ENCODE results near the gene CRIM1.

Gene CRIM1

DNA sequence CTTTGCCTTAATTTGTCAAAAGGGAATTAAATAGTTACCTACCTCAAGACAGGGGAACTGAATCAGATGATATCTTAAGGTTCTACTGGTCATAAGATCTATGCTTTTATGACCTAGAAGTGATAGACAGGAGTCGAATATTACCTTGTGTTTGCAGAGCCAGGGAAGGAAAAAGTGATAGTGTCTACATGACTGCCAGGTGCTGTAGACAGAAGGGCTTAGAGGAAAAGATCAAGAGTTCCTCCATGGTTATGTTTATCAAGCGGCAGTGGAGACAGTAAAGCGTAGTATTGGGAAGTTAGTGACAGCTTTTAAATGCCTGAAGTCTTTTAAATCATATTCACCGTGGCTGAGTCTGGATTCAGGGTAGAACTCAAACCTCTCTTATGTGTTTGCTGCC lies 11.9 kb downstream of the CRIM1 start:
- Histone ChIP-seq H3K4me3 (ENCODE audit: low read length) (no peak overlapping the region), H3K4me1 (ENCODE audit: control insufficient read depth, low read depth, low read length) (peaks cover 77% of the 10 kb centered on the region), H3K27me3 (ENCODE audit: control insufficient read depth, insufficient read depth, low read length) (no peaks in the 10 kb centered on the region), H3K36me3 (ENCODE audit: control insufficient read depth, low read depth, low read length) (no peaks in the 10 kb centered on the region), H3K9ac (ENCODE audit: low read length) (no peak overlapping the region), H3K9me3 (ENCODE audit: control insufficient read depth, low read depth, low read length) (no peaks in the 10 kb centered on the region), H3K27ac (ENCODE audit: low read length) (no peak overlapping the region)

DNA sequence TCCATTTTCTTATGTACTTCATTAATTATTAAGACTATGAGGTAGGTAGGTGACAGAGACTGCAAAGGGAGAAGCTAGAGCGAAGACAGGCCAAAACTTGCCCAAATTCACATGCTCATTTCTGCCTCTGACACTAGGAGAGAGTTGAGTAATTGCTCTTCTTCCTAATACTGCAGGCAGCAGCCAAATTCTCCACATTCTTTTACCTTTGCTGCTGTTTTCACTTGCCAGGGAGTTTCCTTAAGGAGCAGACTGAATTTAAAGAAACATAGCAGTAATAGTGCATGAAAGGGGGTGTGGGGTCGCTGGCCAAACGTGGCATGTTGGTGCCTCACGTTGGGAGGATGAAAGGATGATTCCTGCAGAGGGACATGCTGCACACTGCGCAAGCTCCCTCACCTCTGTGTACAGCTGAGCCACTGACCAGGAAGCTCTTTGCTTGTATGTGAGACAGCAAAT lies 12.3 kb downstream of the CRIM1 start:
- Histone ChIP-seq H3K27ac (ENCODE audit: low read length) (no peak overlapping the region), H3K36me3 (ENCODE audit: control insufficient read depth, low read depth, low read length) (no peaks in the 10 kb centered on the region), H3K9me3 (ENCODE audit: control insufficient read depth, low read depth, low read length) (no peaks in the 10 kb centered on the region), H3K4me3 (ENCODE audit: low read length) (no peak overlapping the region), H3K4me1 (ENCODE audit: control insufficient read depth, low read depth, low read length) (peaks cover 75% of the 10 kb centered on the region), H3K27me3 (ENCODE audit: control insufficient read depth, insufficient read depth, low read length) (no peaks in the 10 kb centered on the region), H3K9ac (ENCODE audit: low read length) (no peak overlapping the region)

DNA sequence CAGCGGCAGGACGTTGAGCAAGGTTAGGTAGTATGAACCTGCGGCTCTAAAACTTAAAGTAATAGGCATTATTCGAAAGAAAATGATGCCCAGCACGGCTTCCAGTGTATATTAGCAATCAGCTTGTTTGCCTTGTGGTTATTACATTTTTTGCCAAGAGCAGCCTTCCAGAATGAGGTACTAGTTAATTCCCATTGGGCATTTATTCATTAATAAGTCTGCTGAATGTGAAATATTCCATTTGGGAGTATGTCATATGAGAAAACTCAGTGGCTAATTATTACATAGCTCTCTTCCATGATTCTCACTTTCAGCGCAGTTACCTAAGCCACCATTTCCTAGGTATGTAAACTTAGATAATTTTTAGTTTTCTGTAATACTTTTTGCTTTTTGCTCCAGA lies 12.9 kb downstream of the CRIM1 start:
- Histone ChIP-seq H3K4me1 (ENCODE audit: control insufficient read depth, low read depth, low read length) (peaks cover 74% of the 10 kb centered on the region), H3K36me3 (ENCODE audit: control insufficient read depth, low read depth, low read length) (no peaks in the 10 kb centered on the region), H3K4me3 (ENCODE audit: low read length) (no peak overlapping the region), H3K27me3 (ENCODE audit: control insufficient read depth, insufficient read depth, low read length) (no peaks in the 10 kb centered on the region), H3K9ac (ENCODE audit: low read length) (no peak overlapping the region), H3K9me3 (ENCODE audit: control insufficient read depth, low read depth, low read length) (no peaks in the 10 kb centered on the region), H3K27ac (ENCODE audit: low read length) (no peak overlapping the region)

- Histone ChIP-seq H3K27ac (ENCODE audit: low read length) (no peak overlapping the region), H3K4me3 (ENCODE audit: low read length) (no peak overlapping the region), H3K9me3 (ENCODE audit: control insufficient read depth, low read depth, low read length) (no peaks in the 10 kb centered on the region), H3K9ac (ENCODE audit: low read length) (no peak overlapping the region), H3K4me1 (ENCODE audit: control insufficient read depth, low read depth, low read length) (peaks cover 73% of the 10 kb centered on the region), H3K27me3 (ENCODE audit: control insufficient read depth, insufficient read depth, low read length) (no peaks in the 10 kb centered on the region), H3K36me3 (ENCODE audit: control insufficient read depth, low read depth, low read length) (no peaks in the 10 kb centered on the region)
These were observed 13.6 kb downstream of the CRIM1 start for GRCh38 chr2:36369163-36369562.

- Histone ChIP-seq H3K4me1 (ENCODE audit: control insufficient read depth, low read depth, low read length) (peaks cover 70% of the 10 kb centered on the region), H3K9ac (ENCODE audit: low read length) (no peak overlapping the region), H3K27me3 (ENCODE audit: control insufficient read depth, insufficient read depth, low read length) (no peaks in the 10 kb centered on the region), H3K27ac (ENCODE audit: low read length) (no peak overlapping the region), H3K9me3 (ENCODE audit: control insufficient read depth, low read depth, low read length) (no peaks in the 10 kb centered on the region), H3K36me3 (ENCODE audit: control insufficient read depth, low read depth, low read length) (no peaks in the 10 kb centered on the region), H3K4me3 (ENCODE audit: low read length) (no peak overlapping the region)
These were observed 14.1 kb downstream of the CRIM1 start for GRCh38 chr2:36369716-36370115.

DNA sequence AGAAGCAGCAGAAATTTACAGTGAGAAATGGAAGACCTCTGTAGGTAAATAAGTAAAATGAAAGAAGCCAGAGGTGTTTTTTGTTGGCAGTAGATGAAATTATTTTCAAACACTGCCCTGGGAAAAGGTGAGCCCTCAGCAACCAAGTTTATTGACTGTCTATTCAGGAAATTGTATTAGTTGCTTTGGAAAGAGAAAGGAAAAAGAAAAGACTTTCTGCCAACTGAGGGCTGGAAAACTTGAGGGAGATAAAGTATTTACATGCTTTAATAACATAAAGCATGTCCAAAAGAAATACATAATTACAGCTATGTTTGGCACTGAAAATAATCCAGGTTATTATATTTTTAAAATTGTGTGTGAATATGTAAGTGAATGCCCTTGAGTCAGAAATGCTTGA lies 14.7 kb downstream of the CRIM1 start:
- H3K4me1 ChIP-seq (ENCODE audit: control insufficient read depth, low read depth, low read length), result peaks cover 74% of the 10 kb centered on the region
- H3K9ac ChIP-seq (ENCODE audit: low read length), result no peak overlapping the region

GRCh38 chr2:36371070-36371874 lies 15.7 kb downstream of the CRIM1 start:
- Histone ChIP-seq H3K4me3 (ENCODE audit: low read length) (no peak overlapping the region), H3K9ac (ENCODE audit: low read length) (no peak overlapping the region), H3K27me3 (ENCODE audit: control insufficient read depth, insufficient read depth, low read length) (no peaks in the 10 kb centered on the region), H3K4me1 (ENCODE audit: control insufficient read depth, low read depth, low read length) (peaks cover 83% of the 10 kb centered on the region), H3K9me3 (ENCODE audit: control insufficient read depth, low read depth, low read length) (no peaks in the 10 kb centered on the region), H3K27ac (ENCODE audit: low read length) (no peak overlapping the region), H3K36me3 (ENCODE audit: control insufficient read depth, low read depth, low read length) (no peaks in the 10 kb centered on the region)

More for the DNA sequence above, 14.7 kb downstream of the CRIM1 start:
- H3K27me3 ChIP-seq (ENCODE audit: control insufficient read depth, insufficient read depth, low read length), result no peaks in the 10 kb centered on the region
- H3K9me3 ChIP-seq (ENCODE audit: control insufficient read depth, low read depth, low read length), result no peaks in the 10 kb centered on the region
- H3K27ac ChIP-seq (ENCODE audit: low read length), result no peak overlapping the region
- H3K4me3 ChIP-seq (ENCODE audit: low read length), result no peak overlapping the region
- H3K36me3 ChIP-seq (ENCODE audit: control insufficient read depth, low read depth, low read length), result no peaks in the 10 kb centered on the region

DNA sequence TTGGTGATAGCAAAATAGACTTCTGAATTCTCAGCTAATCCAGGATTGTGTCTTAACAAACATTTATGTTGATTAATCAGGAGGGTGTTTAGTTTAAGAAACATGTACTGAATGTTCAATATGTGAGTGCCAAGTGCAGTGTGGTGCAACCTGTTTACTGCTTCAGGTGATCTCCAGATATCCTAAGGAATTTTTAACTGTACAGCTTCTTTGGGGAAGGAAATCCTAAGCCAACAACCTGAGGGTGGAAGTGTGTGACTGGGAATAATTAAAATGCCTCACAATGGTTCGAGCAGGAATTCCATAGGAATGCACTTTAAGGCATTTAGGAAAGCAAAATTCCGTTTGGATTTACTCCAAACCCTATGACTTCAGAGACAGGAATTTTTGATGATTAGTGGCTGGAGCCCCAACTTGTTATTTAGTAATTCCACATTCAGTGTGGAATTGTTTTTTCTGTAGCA lies 16.4 kb downstream of the CRIM1 start:
- Histone ChIP-seq H3K36me3 (ENCODE audit: control insufficient read depth, low read depth, low read length) (no peaks in the 10 kb centered on the region), H3K4me3 (ENCODE audit: low read length) (no peak overlapping the region), H3K9ac (ENCODE audit: low read length) (no peak overlapping the region), H3K27me3 (ENCODE audit: control insufficient read depth, insufficient read depth, low read length) (no peaks in the 10 kb centered on the region), H3K9me3 (ENCODE audit: control insufficient read depth, low read depth, low read length) (no peaks in the 10 kb centered on the region), H3K4me1 (ENCODE audit: control insufficient read depth, low read depth, low read length) (peaks cover 83% of the 10 kb centered on the region), H3K27ac (ENCODE audit: low read length) (no peak overlapping the region)

GRCh38 chr2:36373149-36373926 lies 17.8 kb downstream of the CRIM1 start:
- no peaks in the 10 kb centered on the region for H3K9me3 ChIP-seq (ENCODE audit: control insufficient read depth, low read depth, low read length)
- no peak overlapping the region for H3K4me3 ChIP-seq (ENCODE audit: low read length)
- peaks cover 76% of the 10 kb centered on the region for H3K4me1 ChIP-seq (ENCODE audit: control insufficient read depth, low read depth, low read length)
- H3K27me3 ChIP-seq (ENCODE audit: control insufficient read depth, insufficient read depth, low read length), result no peaks in the 10 kb centered on the region
- H3K9ac ChIP-seq (ENCODE audit: low read length), result no peak overlapping the region
- no peak overlapping the region for H3K27ac ChIP-seq (ENCODE audit: low read length)
- H3K36me3 ChIP-seq (ENCODE audit: control insufficient read depth, low read depth, low read length), result no peaks in the 10 kb centered on the region

DNA sequence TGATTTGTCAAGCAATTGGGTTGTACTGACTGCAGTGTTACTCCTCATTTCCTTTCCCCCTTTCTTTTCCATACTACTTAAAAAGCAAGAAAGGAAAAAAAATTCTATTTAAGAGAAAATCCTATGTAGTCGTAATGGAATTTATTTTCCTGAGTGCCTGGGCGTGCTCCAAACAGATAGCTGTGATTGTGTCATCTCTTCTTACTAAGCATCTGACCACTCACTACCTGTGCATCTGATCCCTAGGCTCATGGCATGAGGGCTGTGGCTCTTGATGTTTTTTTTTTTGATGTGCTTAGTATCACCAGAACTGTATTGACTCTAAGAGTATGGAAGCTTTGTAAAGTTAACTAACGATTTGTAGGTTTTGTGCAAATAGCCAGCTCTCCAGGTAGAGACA lies 19.0 kb downstream of the CRIM1 start:
- Histone ChIP-seq H3K27me3 (ENCODE audit: control insufficient read depth, insufficient read depth, low read length) (no peaks in the 10 kb centered on the region), H3K4me3 (ENCODE audit: low read length) (no peak overlapping the region), H3K36me3 (ENCODE audit: control insufficient read depth, low read depth, low read length) (no peaks in the 10 kb centered on the region), H3K4me1 (ENCODE audit: control insufficient read depth, low read depth, low read length) (peaks cover 64% of the 10 kb centered on the region), H3K27ac (ENCODE audit: low read length) (no peak overlapping the region), H3K9me3 (ENCODE audit: control insufficient read depth, low read depth, low read length) (no peaks in the 10 kb centered on the region), H3K9ac (ENCODE audit: low read length) (no peak overlapping the region)

DNA sequence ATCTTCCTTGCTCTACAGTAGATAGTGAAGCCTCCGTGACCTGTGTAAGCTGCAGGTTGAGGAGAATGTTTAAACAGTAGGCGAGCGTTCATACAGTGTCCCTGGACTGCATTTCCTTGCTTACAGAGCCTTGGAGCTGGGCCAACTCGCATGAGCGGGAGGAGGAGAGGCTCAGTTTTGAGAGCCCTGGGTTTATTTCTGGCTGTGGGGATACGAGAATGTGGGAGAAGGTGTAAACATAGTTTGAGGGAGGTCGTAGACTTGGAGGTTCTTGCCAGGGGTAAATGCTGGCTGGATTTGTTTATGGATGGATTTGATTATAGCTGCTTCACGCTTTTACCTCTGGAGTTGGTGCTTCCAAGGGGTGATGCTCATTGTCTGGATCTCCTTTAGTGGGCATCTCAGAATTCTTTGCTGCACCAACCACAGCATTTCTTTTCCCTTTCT lies 20.8 kb downstream of the CRIM1 start:
- Histone ChIP-seq H3K9ac (ENCODE audit: low read length) (no peak overlapping the region), H3K27me3 (ENCODE audit: control insufficient read depth, insufficient read depth, low read length) (no peaks in the 10 kb centered on the region), H3K36me3 (ENCODE audit: control insufficient read depth, low read depth, low read length) (no peaks in the 10 kb centered on the region), H3K4me1 (ENCODE audit: control insufficient read depth, low read depth, low read length) (peaks cover 59% of the 10 kb centered on the region), H3K4me3 (ENCODE audit: low read length) (peak overlapping the region; percentile 30), H3K27ac (ENCODE audit: low read length) (peak overlapping the region; percentile 32), H3K9me3 (ENCODE audit: control insufficient read depth, low read depth, low read length) (no peaks in the 10 kb centered on the region)

Measured in iPS-18a (cell line).